Prostate gland (tissue), 2 donors: ENCODE results near the gene NPS.

Experiments used
- CTCF ChIP-seq, 4 experiments: fragments of 200-600 bp in 2 of 4; fragments of 450-650 bp in 2 of 4; sonication (generic) in 2 of 4; IDR thresholded peaks; 1 replicate in 3 of 4; 2 replicates in 1 of 4; pipeline ENCODE4 v1.5.1; 2016 to 2019; ENCODE audit warnings: antibody characterized with exemption in 4 of 4, mild to moderate bottlenecking in 2 of 4, moderate library complexity in 2 of 4
- POLR2A ChIP-seq: fragments of 450-650 bp; IDR thresholded peaks from one replicate; pipeline ENCODE4 v1.6.1; 2016; ENCODE audit warnings: antibody characterized with exemption, mild to moderate bottlenecking

GRCh38 chr10:127576051-127576450 is 26.9 kb downstream of the NPS start:
- TF ChIP-seq POLR2A, result no peak
- TF ChIP-seq CTCF (IDR thresholded peaks at IDR 0.05), result no peak
